Neural progenitor cell (in vitro differentiated cells): ENCODE measurements around the gene HSD11B1L.

Experiments
- CTCF ChIP-seq: fragments of 200-600 bp; sonication (generic); IDR thresholded peaks from 2 replicates; pipeline ENCODE4 v1.5.1; 2017; ENCODE audit warnings: antibody characterized with exemption, mild to moderate bottlenecking
- EZH2 ChIP-seq: fragments of 200-600 bp; sonication (generic); IDR thresholded peaks from 2 replicates; pipeline ENCODE4 v1.6.1; 2017; ENCODE audit warnings: antibody characterized with exemption, mild to moderate bottlenecking, moderate library complexity
- EZH2phosphoT487 ChIP-seq: fragments of 200-600 bp; sonication (generic); IDR thresholded peaks from 2 replicates; pipeline ENCODE4 v1.6.1; 2017; ENCODE audit warnings: antibody characterized with exemption

- no peak for TF ChIP-seq CTCF
- TF ChIP-seq EZH2 = no peak
- TF ChIP-seq EZH2phosphoT487 = no peak
Measured at GRCh38 chr19:5643060-5643459, 37.8 kb upstream of the HSD11B1L start.
